ENCODE data around the gene SLA2. TPM values are rescaled to one million over a fixed set of nuclear protein-coding genes. Genes with fewer than 3 reads are reported as not detected.

SLA2 gene
- total RNA-seq, 1 donor, result not detected

- H3K4me3 ChIP-seq (ENCODE audit: low read depth, low read length), result no peak overlapping the region
- TF ChIP-seq CTCF (IDR thresholded peaks at IDR 0.05; ENCODE audit: insufficient read depth, low read depth, low read length), result no peak
- DNase-seq (ENCODE audit: low read depth), result no peak
These were observed 54.7 kb downstream of the SLA2 start for GRCh38 chr20:36591281-36591680.

GRCh38 chr20:36587388-36588070, 58.5 kb downstream of the SLA2 start:
- no peak for TF ChIP-seq CTCF (IDR thresholded peaks at IDR 0.05; ENCODE audit: insufficient read depth, low read depth, low read length)
- no peak overlapping the region for H3K4me3 ChIP-seq (ENCODE audit: low read depth, low read length)
- no peak for DNase-seq (ENCODE audit: low read depth)

- peak; percentile 51 for DNase-seq (ENCODE audit: low read depth)
- TF ChIP-seq CTCF (IDR thresholded peaks at IDR 0.05; ENCODE audit: insufficient read depth, low read depth, low read length), result no peak
- H3K4me3 ChIP-seq (ENCODE audit: low read depth, low read length), result no peak overlapping the region
These were observed 60.4 kb downstream of the SLA2 start for GRCh38 chr20:36585410-36586125.

GRCh38 chr20:36584018-36584481, 61.9 kb downstream of the SLA2 start:
- H3K4me3 ChIP-seq (ENCODE audit: low read depth, low read length), result no peak overlapping the region
- no peak for DNase-seq (ENCODE audit: low read depth)
- no peak for TF ChIP-seq CTCF (IDR thresholded peaks at IDR 0.05; ENCODE audit: insufficient read depth, low read depth, low read length)

GRCh38 chr20:36582821-36583220, 63.2 kb downstream of the SLA2 start:
- no peak overlapping the region for H3K4me3 ChIP-seq (ENCODE audit: low read depth, low read length)
- no peak for DNase-seq (ENCODE audit: low read depth)
- no peak for TF ChIP-seq CTCF (IDR thresholded peaks at IDR 0.05; ENCODE audit: insufficient read depth, low read depth, low read length)

- H3K4me3 ChIP-seq (ENCODE audit: low read depth, low read length), result no peak overlapping the region
- TF ChIP-seq CTCF (IDR thresholded peaks at IDR 0.05; ENCODE audit: insufficient read depth, low read depth, low read length), result no peak
- no peak for DNase-seq (ENCODE audit: low read depth)
These were observed 63.7 kb downstream of the SLA2 start for GRCh38 chr20:36582322-36582721.
